ENCODE data around the gene TRIM7.
"Not testable (repeated sequence)": the region's sequence is repeated elsewhere in the genome, so short reads cannot be mapped to it uniquely, and the experiment has no call there.

Gene TRIM7

GRCh38 chr5:181190711-181191525 is 14.1 kb downstream of the TRIM7 start:
- FAIRE-seq = no peak

- no peak for FAIRE-seq
These were observed 14.9 kb downstream of the TRIM7 start for GRCh38 chr5:181189962-181190710.

- no peak for FAIRE-seq
These were observed 15.5 kb downstream of the TRIM7 start for GRCh38 chr5:181189363-181189961.

GRCh38 chr5:181188700-181189362 is 16.2 kb downstream of the TRIM7 start:
- FAIRE-seq = no peak

GRCh38 chr5:181187500-181188213 is 17.3 kb downstream of the TRIM7 start:
- FAIRE-seq = no peak

GRCh38 chr5:181186986-181187499 is 18.0 kb downstream of the TRIM7 start:
- FAIRE-seq = no peak

GRCh38 chr5:181186022-181186421 is 19.0 kb downstream of the TRIM7 start:
- FAIRE-seq = no peak

- FAIRE-seq = no peak
These were observed 19.4 kb downstream of the TRIM7 start for GRCh38 chr5:181185560-181185959.

- FAIRE-seq = no peak
These were observed 20.2 kb downstream of the TRIM7 start for GRCh38 chr5:181184845-181185216.

- no peak for FAIRE-seq
These were observed 22.3 kb downstream of the TRIM7 start for GRCh38 chr5:181182651-181183050.

GRCh38 chr5:181181650-181182565 is 23.1 kb downstream of the TRIM7 start:
- FAIRE-seq = no peak

- FAIRE-seq = not testable (repeated sequence)
These were observed 27.4 kb downstream of the TRIM7 start for GRCh38 chr5:181177559-181177958.

GRCh38 chr5:181176254-181176952 is 28.6 kb downstream of the TRIM7 start:
- FAIRE-seq = no peak

- FAIRE-seq = no peak
These were observed 31.3 kb downstream of the TRIM7 start for GRCh38 chr5:181173420-181174342.

- FAIRE-seq = no peak
These were observed 32.0 kb downstream of the TRIM7 start for GRCh38 chr5:181173027-181173419.

- no peak for FAIRE-seq
These were observed 33.2 kb downstream of the TRIM7 start for GRCh38 chr5:181171782-181172181.

- FAIRE-seq = no peak
These were observed 34.0 kb downstream of the TRIM7 start for GRCh38 chr5:181170996-181171395.

GRCh38 chr5:181170237-181170825 is 34.7 kb downstream of the TRIM7 start:
- no peak for FAIRE-seq

All from islet of Langerhans (tissue), 1 donor.